MM.1S (cell line): ENCODE data around the gene NFATC3.

ENCODE experiments used
- EZH2phosphoT487 ChIP-seq: fragments of 300-600 bp; sonication (generic); IDR thresholded peaks from 2 replicates; pipeline ENCODE4 v1.6.1; 2018; ENCODE audit warnings: antibody characterized with exemption, low read length
- TF ChIP-seq, protein P1 (sequence below): fragments of 300-600 bp; sonication (generic); IDR thresholded peaks from 2 replicates; pipeline ENCODE4 v1.5.1; 2016; ENCODE audit warnings: antibody characterized with exemption, low read length, mixed read lengths

- TF ChIP-seq, protein P1, sequence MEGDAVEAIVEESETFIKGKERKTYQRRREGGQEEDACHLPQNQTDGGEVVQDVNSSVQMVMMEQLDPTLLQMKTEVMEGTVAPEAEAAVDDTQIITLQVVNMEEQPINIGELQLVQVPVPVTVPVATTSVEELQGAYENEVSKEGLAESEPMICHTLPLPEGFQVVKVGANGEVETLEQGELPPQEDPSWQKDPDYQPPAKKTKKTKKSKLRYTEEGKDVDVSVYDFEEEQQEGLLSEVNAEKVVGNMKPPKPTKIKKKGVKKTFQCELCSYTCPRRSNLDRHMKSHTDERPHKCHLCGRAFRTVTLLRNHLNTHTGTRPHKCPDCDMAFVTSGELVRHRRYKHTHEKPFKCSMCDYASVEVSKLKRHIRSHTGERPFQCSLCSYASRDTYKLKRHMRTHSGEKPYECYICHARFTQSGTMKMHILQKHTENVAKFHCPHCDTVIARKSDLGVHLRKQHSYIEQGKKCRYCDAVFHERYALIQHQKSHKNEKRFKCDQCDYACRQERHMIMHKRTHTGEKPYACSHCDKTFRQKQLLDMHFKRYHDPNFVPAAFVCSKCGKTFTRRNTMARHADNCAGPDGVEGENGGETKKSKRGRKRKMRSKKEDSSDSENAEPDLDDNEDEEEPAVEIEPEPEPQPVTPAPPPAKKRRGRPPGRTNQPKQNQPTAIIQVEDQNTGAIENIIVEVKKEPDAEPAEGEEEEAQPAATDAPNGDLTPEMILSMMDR = no peak
- TF ChIP-seq EZH2phosphoT487 = no peak
Observed at GRCh38 chr16:68115851-68116250, 30.7 kb downstream of the NFATC3 start.
